Smooth muscle cell (in vitro differentiated cells): ENCODE results near the gene INO80D. TPM values are rescaled to one million over a fixed set of nuclear protein-coding genes. Genes with fewer than 3 reads are reported as not detected.

ENCODE experiments used
- DNase-seq: peaks from one replicate; lab custom pipeline; 2025; ENCODE audit not compliant: unreplicated experiment; lab: John Stamatoyannopoulos, UW
- H2AFZ ChIP-seq: fragments of 200-600 bp; sonication (generic); 2 replicates; pipeline ENCODE4 v1.6.0; 2016; ENCODE audit warnings: antibody characterized with exemption, low read depth, mild to moderate bottlenecking
- H3F3A ChIP-seq: fragments of 200-600 bp; sonication (generic); 2 replicates; pipeline ENCODE4 v1.6.0; 2017; ENCODE audit warnings: antibody characterized with exemption, low read depth
- H3K27ac ChIP-seq: fragments of 200-600 bp; sonication (generic); 2 replicates; pipeline ENCODE4 v1.5.1; 2016; ENCODE audit warnings: low read depth, mild to moderate bottlenecking
- H3K27me3 ChIP-seq: fragments of 200-600 bp; sonication (generic); 2 replicates; pipeline ENCODE4 v1.6.1; 2016; ENCODE audit warnings: low read depth, mild to moderate bottlenecking
- H3K36me3 ChIP-seq: fragments of 200-600 bp; sonication (generic); 2 replicates; pipeline ENCODE4 v1.5.1; 2016; ENCODE audit warnings: low read depth
- H3K4me1 ChIP-seq: fragments of 200-600 bp; sonication (generic); 2 replicates; pipeline ENCODE4 v1.5.1; 2016; ENCODE audit warnings: low read depth
- H3K4me2 ChIP-seq: fragments of 200-600 bp; sonication (generic); 2 replicates; pipeline ENCODE4 v1.6.0; 2016; ENCODE audit warnings: mild to moderate bottlenecking
- H3K4me3 ChIP-seq: fragments of 200-600 bp; sonication (generic); 2 replicates; pipeline ENCODE4 v1.5.1; 2016; ENCODE audit warnings: mild to moderate bottlenecking
- H3K79me2 ChIP-seq: fragments of 200-600 bp; sonication (generic); 2 replicates; pipeline ENCODE4 v1.6.0; 2016; ENCODE audit warnings: low read depth, mild to moderate bottlenecking
- H3K9ac ChIP-seq: fragments of 200-600 bp; sonication (generic); 2 replicates; pipeline ENCODE4 v1.6.0; 2016; ENCODE audit warnings: low read depth
- H3K9me3 ChIP-seq: fragments of 200-600 bp; sonication (generic); replicated peaks from 2 replicates; pipeline ENCODE4 v1.5.1; 2016; ENCODE audit warnings: low read depth
- H4K20me1 ChIP-seq: fragments of 200-600 bp; sonication (generic); 2 replicates; pipeline ENCODE4 v1.6.0; 2016; ENCODE audit warnings: low read depth
- WGBS: methylation state at CpG from one replicate; pipeline ENCODE4 v1.1.7; 2016; ENCODE audit warnings: low lambda C conversion rate; 5-methylcytosine and 5-hydroxymethylcytosine counted together
- polyA plus RNA-seq: library from polyadenylated mRNA; unstranded; fragments of >200 nt; fragmentation: Nextera tagmentation; extraction: Ambion mirVana; gene quantifications from 2 replicates; pipeline ENCODE4 v1.2.1, GENCODE V29; 2016
- total RNA-seq: library from RNA; depleted of rRNA; stranded (reverse); fragments of >200 nt; gene quantifications from 2 replicates; pipeline ENCODE4 v1.2.3, GENCODE V29; 2014
- TF ChIP-seq, protein P1 (sequence below): fragments of 200-600 bp; sonication (generic); IDR thresholded peaks from 2 replicates; pipeline ENCODE4 v1.5.1; 2017; ENCODE audit warnings: borderline replicate concordance, mild to moderate bottlenecking, antibody characterized with exemption; ENCODE audit not compliant: insufficient read depth, poor library complexity, severe bottlenecking

INO80D gene
- total and polyA plus RNA-seq, 2 experiments from 2014 or later = 1.4 to 9.1 TPM

DNA sequence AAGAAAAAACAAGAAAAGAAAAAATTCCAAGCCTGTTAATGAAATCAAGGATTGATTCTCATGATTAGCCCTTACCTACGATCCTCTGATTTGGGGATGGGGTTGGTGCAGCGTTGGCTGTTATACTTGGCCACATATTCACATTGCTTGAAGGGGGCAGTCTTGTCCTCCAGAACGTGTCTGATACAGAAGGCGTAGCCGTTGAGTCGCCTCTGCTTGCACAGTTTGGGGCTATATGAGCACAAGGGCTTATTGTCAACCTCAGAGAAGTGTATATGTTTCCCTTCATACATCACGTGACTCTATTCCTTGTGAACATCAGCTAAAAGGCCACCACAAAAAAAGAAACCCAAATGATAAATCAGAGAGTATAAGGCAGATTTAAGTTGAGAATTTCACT, 23.2 kb downstream of the INO80D start:
- H3K9me3 ChIP-seq = no peaks in the 10 kb centered on the region
- TF ChIP-seq, protein P1, sequence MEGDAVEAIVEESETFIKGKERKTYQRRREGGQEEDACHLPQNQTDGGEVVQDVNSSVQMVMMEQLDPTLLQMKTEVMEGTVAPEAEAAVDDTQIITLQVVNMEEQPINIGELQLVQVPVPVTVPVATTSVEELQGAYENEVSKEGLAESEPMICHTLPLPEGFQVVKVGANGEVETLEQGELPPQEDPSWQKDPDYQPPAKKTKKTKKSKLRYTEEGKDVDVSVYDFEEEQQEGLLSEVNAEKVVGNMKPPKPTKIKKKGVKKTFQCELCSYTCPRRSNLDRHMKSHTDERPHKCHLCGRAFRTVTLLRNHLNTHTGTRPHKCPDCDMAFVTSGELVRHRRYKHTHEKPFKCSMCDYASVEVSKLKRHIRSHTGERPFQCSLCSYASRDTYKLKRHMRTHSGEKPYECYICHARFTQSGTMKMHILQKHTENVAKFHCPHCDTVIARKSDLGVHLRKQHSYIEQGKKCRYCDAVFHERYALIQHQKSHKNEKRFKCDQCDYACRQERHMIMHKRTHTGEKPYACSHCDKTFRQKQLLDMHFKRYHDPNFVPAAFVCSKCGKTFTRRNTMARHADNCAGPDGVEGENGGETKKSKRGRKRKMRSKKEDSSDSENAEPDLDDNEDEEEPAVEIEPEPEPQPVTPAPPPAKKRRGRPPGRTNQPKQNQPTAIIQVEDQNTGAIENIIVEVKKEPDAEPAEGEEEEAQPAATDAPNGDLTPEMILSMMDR = no peak
- H3K4me1 ChIP-seq = no peaks in the 10 kb centered on the region
- no peak overlapping the region for H3K4me2 ChIP-seq
- peaks cover 41% of the 10 kb centered on the region for H3K79me2 ChIP-seq
- H3F3A ChIP-seq = no peaks in the 10 kb centered on the region
- no peak overlapping the region for H3K9ac ChIP-seq
- H3K4me3 ChIP-seq = no peak overlapping the region
- H3K27me3 ChIP-seq = no peaks in the 10 kb centered on the region
- DNase-seq = no peak
- no peak overlapping the region for H3K27ac ChIP-seq
- 86% methylated on average over 7 of the region's 7 CpGs for WGBS
- no peak overlapping the region for H2AFZ ChIP-seq
- H4K20me1 ChIP-seq = peaks cover 48% of the 10 kb centered on the region
- H3K36me3 ChIP-seq = no peaks in the 10 kb centered on the region

DNA sequence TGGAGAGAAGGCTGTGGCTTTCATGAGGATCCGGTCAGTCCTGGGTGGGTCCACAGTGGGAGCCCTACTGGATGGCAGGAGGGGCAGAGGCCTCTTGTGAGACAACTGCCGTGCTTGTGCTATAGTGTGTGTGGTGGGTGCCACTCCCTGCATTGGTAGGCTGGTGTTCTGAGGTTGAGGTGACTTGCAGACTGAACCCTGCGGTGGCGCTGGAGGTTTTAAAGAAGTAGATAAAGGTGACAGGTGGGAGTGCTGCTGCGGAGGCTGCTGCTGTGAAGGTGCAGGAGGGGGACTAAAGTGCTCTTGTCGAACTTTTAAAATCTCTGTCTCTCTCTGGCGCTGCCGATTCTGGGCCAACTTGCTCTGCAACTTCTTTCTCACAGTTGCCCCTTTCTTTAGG, 29.7 kb downstream of the INO80D start:
- H3F3A ChIP-seq = no peaks in the 10 kb centered on the region
- no peak overlapping the region for H2AFZ ChIP-seq
- H3K27me3 ChIP-seq = no peaks in the 10 kb centered on the region
- no peak overlapping the region for H3K4me3 ChIP-seq
- DNase-seq = no peak
- H4K20me1 ChIP-seq = peaks cover 12% of the 10 kb centered on the region
- no peaks in the 10 kb centered on the region for H3K4me1 ChIP-seq
- H3K9ac ChIP-seq = no peak overlapping the region
- 92% methylated on average over 8 of the region's 8 CpGs for WGBS
- H3K4me2 ChIP-seq = no peak overlapping the region
- TF ChIP-seq, protein P1 = no peak
- no peak overlapping the region for H3K27ac ChIP-seq
- peaks cover 6% of the 10 kb centered on the region for H3K36me3 ChIP-seq
- H3K9me3 ChIP-seq = no peaks in the 10 kb centered on the region
- peaks cover 8% of the 10 kb centered on the region for H3K79me2 ChIP-seq

DNA sequence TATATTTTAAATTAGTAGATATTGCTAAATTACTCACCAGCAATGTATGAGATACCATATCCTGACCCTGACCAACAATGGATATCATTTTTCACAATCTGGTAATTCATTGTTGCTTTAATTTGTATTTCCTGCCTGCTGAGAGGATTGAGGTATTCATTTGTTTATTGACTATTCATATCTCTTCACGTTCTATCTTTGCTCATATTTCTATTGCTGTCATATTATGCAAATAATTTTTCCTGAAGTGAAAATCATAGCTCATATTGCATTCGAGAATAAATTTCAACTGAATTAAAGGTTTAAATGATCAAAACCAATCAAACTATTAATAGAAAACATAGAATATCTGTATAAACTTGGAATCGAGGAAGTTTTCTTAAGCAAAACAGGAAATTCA, 31.0 kb downstream of the INO80D start:
- DNase-seq = no peak
- peaks cover 12% of the 10 kb centered on the region for H4K20me1 ChIP-seq
- H3K4me3 ChIP-seq = no peak overlapping the region
- no peak overlapping the region for H3K27ac ChIP-seq
- no peaks in the 10 kb centered on the region for H3K9me3 ChIP-seq
- H3K79me2 ChIP-seq = peaks cover 13% of the 10 kb centered on the region
- H3K4me2 ChIP-seq = no peak overlapping the region
- H3K27me3 ChIP-seq = no peaks in the 10 kb centered on the region
- WGBS = 98% methylated on average over 3 of the region's 3 CpGs
- H3K9ac ChIP-seq = no peak overlapping the region
- TF ChIP-seq, protein P1 = no peak
- peaks cover 6% of the 10 kb centered on the region for H3K36me3 ChIP-seq
- H3K4me1 ChIP-seq = no peaks in the 10 kb centered on the region
- H2AFZ ChIP-seq = no peak overlapping the region
- no peaks in the 10 kb centered on the region for H3F3A ChIP-seq

DNA sequence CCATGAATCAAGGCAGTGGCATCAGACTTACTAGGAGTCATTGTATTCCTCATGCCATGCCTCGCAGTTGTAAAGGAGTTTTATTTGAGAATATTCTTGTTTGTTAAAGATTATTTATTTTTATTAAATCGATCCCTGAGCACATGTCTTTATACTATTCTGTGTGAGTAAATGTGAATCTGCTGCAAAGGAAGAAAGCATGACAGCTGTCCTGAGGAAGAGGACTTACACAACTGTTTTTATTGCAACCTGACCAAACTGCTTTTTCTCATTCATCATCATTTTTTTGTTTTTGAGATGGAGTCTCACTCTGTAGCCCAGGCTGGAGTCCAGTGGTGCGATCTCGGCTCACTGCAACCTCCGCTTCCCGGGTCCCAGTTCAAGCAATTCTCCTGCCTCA, 34.1 kb downstream of the INO80D start:
- Histone ChIP-seq H3K79me2 (peaks cover 17% of the 10 kb centered on the region), H2AFZ (no peak overlapping the region), H3K9me3 (no peaks in the 10 kb centered on the region), H3K4me2 (no peak overlapping the region), H3K36me3 (peaks cover 6% of the 10 kb centered on the region), H3K9ac (no peak overlapping the region), H3K4me3 (no peak overlapping the region), H3K27me3 (no peaks in the 10 kb centered on the region), H3K4me1 (no peaks in the 10 kb centered on the region), H3F3A (no peaks in the 10 kb centered on the region), H4K20me1 (peaks cover 15% of the 10 kb centered on the region), H3K27ac (no peak overlapping the region)
- TF ChIP-seq, protein P1 = no peak
- no peak for DNase-seq
- 92% methylated on average over 6 of the region's 6 CpGs for WGBS
